HepG2 (cell line): ENCODE data around the gene DCTN3. TPM values are rescaled to one million over a fixed set of nuclear protein-coding genes. Genes with fewer than 3 reads are reported as not detected.

Experiments used
- DNMT1 ChIP-seq: sonication (generic); formaldehyde crosslinking; IDR thresholded peaks from 2 replicates; pipeline ENCODE4 v1.5.1; 2020; ENCODE audit warnings: mild to moderate bottlenecking, missing genetic modification reagents
- GATAD1 ChIP-seq: IDR thresholded peaks from 2 replicates; pipeline ENCODE4 v1.6.1; 2016; ENCODE audit warnings: missing genetic modification reagents, missing compliant biosample characterization
- GPBP1L1 ChIP-seq: sonication (generic); formaldehyde crosslinking; IDR thresholded peaks from 2 replicates; pipeline ENCODE4 v1.5.0; 2020; ENCODE audit warnings: mild to moderate bottlenecking, missing genetic modification reagents
- HINFP ChIP-seq: sonication (generic); formaldehyde crosslinking; IDR thresholded peaks from 2 replicates; pipeline ENCODE4 v1.4.0; 2020; ENCODE audit warnings: low read depth, mild to moderate bottlenecking, missing genetic modification reagents
- IKZF5 ChIP-seq: IDR thresholded peaks from 2 replicates; pipeline ENCODE4 v1.6.1; 2018; ENCODE audit warnings: missing genetic modification reagents, mild to moderate bottlenecking, missing compliant biosample characterization
- ISL2 ChIP-seq: sonication (generic); formaldehyde crosslinking; IDR thresholded peaks from 2 replicates; pipeline ENCODE4 v1.5.0; 2020; ENCODE audit warnings: missing genetic modification reagents
- MAFF ChIP-seq: IDR thresholded peaks from 2 replicates; pipeline ENCODE4 v1.6.1; 2011; ENCODE audit warnings: low read depth, low read length, improper control_type of control experiment
- NR0B2 ChIP-seq: sonication (generic); formaldehyde crosslinking; IDR thresholded peaks from 2 replicates; pipeline ENCODE4 v1.4.0; 2020; ENCODE audit warnings: mild to moderate bottlenecking, missing genetic modification reagents
- PBX2 ChIP-seq: IDR thresholded peaks from 2 replicates; pipeline ENCODE4 v1.6.1; 2016; ENCODE audit warnings: control low read depth
- POGK ChIP-seq: sonication (generic); formaldehyde crosslinking; conservative IDR thresholded peaks from 2 replicates; pipeline ENCODE4 v1.8.0; 2022; ENCODE audit warnings: mild to moderate bottlenecking, moderate library complexity, missing genetic modification reagents
- PRPF4 ChIP-seq: fragments of 200-400 bp; formaldehyde crosslinking; IDR thresholded peaks from 2 replicates; pipeline ENCODE4 v1.6.1; 2016; ENCODE audit warnings: low read length, low read depth; ENCODE audit not compliant: poor library complexity, severe bottlenecking
- RARA ChIP-seq: IDR thresholded peaks from 2 replicates; pipeline ENCODE4 v1.6.1; 2016; ENCODE audit warnings: missing genetic modification reagents, missing compliant biosample characterization
- SIN3B ChIP-seq: fragments of 150-350 bp; IDR thresholded peaks from 2 replicates; pipeline ENCODE4 v1.6.1; 2014; ENCODE audit warnings: low read length
- XBP1 ChIP-seq: sonication (generic); formaldehyde crosslinking; IDR thresholded peaks from 2 replicates; pipeline ENCODE4 v1.5.0; 2020; ENCODE audit warnings: missing genetic modification reagents
- ZFY ChIP-seq: sonication (generic); formaldehyde crosslinking; IDR thresholded peaks from 2 replicates; pipeline ENCODE4 v1.4.0; 2020; ENCODE audit warnings: missing genetic modification reagents
- ZNF225 ChIP-seq: sonication (generic); formaldehyde crosslinking; IDR thresholded peaks from 2 replicates; pipeline ENCODE4 v1.4.0; 2020; ENCODE audit warnings: mild to moderate bottlenecking, missing genetic modification reagents
- ZNF263 ChIP-seq: sonication (generic); formaldehyde crosslinking; IDR thresholded peaks from 2 replicates; pipeline ENCODE4 v1.4.0; 2020; ENCODE audit warnings: missing genetic modification reagents
- ZNF484 ChIP-seq: sonication (generic); formaldehyde crosslinking; IDR thresholded peaks from 2 replicates; pipeline ENCODE4 v1.5.1; 2020; ENCODE audit warnings: mild to moderate bottlenecking, low read depth, missing genetic modification reagents, borderline replicate concordance
- polyA plus RNA-seq, 8 experiments: library from polyadenylated mRNA; depleted of rRNA in 3 of 8; stranded (reverse) in 7 of 8; unstranded in 1 of 8; fragments of >200 nt; fragmentation: Illumina TruSeq in 4 of 8; extraction: Trizol in 4 of 8; gene quantifications; 2 replicates each; pipeline versions ENCODE4 v1.2.1 to v1.2.3, GENCODE V29; 2011 to 2016; ENCODE audit warnings: low read depth in 4 of 8, missing spikeins in 1 of 8, mixed read lengths in 1 of 8; ENCODE audit not compliant: insufficient read depth in 1 of 8
- total RNA-seq, 5 experiments: library from RNA; depleted of rRNA; stranded (reverse); fragments of >200 nt; fragmentation: Illumina TruSeq; extraction: Trizol; gene quantifications; 2 replicates each; pipeline ENCODE4 v1.2.3, GENCODE V29; 2016; ENCODE audit warnings: low read depth in 1 of 5

Gene DCTN3
- total and polyA plus RNA-seq, 2 of the 13 experiments (the other 11 are each of a cell fraction or from before 2014, with no cell fraction given) = 27.4 to 34.5 TPM

GRCh38 chr9:34637356-34638137, 17.3 kb upstream of the DCTN3 start, which contains the start of gene SIGMAR1 (continued):
- no peak for TF ChIP-seq MAFF
- peak; percentile 38; the same call in 1 of the 2 replicates for TF ChIP-seq RARA (CRISPR knock-in tag)
- TF ChIP-seq HINFP (CRISPR knock-in tag) = 0 out of 2 replicates have a peak, but pooled peaks have one; percentile 8
- TF ChIP-seq ZNF484 (CRISPR knock-in tag) = no peak
- TF ChIP-seq ISL2 = 0 out of 2 replicates have a peak, but pooled peaks have one; percentile 8
- TF ChIP-seq DNMT1 (CRISPR knock-in tag) = peak; percentile 79; the same call in 1 of the 2 replicates
- no peak for TF ChIP-seq GPBP1L1 (CRISPR knock-in tag)
- peak; percentile 73 for TF ChIP-seq ZNF263 (CRISPR knock-in tag)
- no peak for TF ChIP-seq PBX2 (CRISPR knock-in tag)
- no peak for TF ChIP-seq SIN3B
- peak; percentile 96 for TF ChIP-seq POGK (CRISPR knock-in tag)
- no peak for TF ChIP-seq PRPF4
- peak; percentile 75 for TF ChIP-seq GATAD1 (CRISPR knock-in tag)
- peak; percentile 60; the same call in 1 of the 2 replicates for TF ChIP-seq IKZF5 (CRISPR knock-in tag)
- peak; percentile 34; the same call in 1 of the 2 replicates for TF ChIP-seq XBP1 (CRISPR knock-in tag)
- TF ChIP-seq ZNF225 (CRISPR knock-in tag) = no peak; the same call in 1 of the 2 replicates
- 0 out of 2 replicates have a peak, but pooled peaks have one; percentile 49 for TF ChIP-seq NR0B2 (CRISPR knock-in tag)
- TF ChIP-seq ZFY (CRISPR knock-in tag) = peak; percentile 98
